ENCODE data around the gene PES1.
"Not testable (repeated sequence)": the region's sequence is repeated elsewhere in the genome, so short reads cannot be mapped to it uniquely, and the experiment has no call there.

Gene PES1

DNA sequence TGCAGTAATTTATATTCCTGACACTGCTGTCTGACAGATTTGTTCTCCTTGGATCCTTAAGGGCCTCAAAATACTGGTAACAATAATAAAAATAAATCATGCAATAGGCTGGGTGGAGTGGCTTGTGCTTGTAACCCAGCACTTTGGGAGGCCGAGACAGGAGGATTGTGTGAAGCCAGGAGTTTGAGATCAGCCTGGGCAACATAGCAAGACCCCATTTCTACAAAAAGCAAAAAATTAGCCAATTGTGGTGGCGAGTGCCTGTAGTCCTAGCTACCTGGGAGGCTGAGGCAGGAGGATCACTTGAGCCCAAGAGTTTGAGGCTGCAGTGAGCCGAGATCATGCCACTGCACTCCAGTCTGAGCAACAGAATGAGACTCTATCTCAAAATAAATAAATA lies 39.9 kb downstream of the PES1 start:
- DNase-seq = not testable (repeated sequence)

DNA sequence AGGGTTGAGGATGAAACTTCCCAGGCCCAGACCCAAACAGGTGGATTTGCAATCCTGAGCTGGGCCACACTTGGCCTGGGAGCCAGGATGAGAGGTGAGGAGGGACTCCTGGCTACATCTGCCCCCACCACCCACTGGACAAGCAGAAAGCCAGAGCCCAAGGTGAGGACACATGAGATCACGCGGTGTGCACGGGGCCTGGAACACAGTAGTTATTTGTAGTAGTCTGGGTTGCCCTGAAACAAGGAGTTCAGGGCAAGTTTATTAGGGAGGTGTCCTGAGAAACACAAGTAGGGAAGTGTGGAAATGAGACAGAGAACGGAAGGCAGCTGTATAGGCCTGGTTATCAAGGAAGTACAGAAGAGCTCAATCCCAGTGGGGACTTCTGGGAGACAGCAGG lies 44.5 kb downstream of the PES1 start:
- no peak for DNase-seq

DNA sequence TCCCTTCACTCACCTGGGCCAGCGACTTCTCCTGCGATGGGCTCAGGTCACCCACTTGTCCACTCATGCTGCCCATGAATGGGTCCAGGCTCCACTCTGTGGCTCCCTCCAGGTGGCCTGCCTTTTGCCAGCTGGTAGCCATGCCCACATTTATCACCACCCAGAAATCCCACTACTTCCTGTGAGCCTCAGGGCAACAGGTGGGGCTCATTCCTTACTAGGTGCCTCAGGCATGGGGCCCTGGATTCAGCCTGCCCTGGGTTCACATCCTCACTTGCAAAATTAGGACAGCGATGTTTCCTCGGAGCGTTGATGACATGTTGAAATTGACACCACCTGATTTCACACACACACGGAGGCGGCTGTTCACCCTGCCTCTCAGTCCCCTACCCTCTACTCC lies 45.1 kb downstream of the PES1 start, which contains the start of gene SEC14L6:
Gene SEC14L6 (minus strand): TSS at position 126 of the 400 bp plus-strand sequence. CDS start 59 bp downstream, at position 67.
- DNase-seq = no peak

DNA sequence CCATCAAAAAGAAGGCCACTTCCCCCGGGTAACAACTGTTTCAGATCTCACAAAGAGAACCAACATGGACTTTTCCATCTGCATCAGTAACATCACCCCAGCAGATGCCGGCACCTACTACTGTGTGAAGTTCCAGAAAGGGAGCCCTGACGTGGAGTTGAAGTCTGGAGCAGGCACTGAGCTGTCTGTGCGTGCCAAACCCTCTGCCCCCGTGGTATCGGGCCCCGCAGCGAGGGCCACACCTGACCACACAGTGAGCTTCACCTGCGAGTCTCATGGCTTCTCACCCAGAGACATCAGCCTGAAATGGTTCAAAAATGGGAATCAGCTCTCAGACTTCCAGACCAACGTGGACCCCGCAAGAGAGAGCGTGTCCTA lies 48.9 kb downstream of the PES1 start:
- DNase-seq = no peak

DNA sequence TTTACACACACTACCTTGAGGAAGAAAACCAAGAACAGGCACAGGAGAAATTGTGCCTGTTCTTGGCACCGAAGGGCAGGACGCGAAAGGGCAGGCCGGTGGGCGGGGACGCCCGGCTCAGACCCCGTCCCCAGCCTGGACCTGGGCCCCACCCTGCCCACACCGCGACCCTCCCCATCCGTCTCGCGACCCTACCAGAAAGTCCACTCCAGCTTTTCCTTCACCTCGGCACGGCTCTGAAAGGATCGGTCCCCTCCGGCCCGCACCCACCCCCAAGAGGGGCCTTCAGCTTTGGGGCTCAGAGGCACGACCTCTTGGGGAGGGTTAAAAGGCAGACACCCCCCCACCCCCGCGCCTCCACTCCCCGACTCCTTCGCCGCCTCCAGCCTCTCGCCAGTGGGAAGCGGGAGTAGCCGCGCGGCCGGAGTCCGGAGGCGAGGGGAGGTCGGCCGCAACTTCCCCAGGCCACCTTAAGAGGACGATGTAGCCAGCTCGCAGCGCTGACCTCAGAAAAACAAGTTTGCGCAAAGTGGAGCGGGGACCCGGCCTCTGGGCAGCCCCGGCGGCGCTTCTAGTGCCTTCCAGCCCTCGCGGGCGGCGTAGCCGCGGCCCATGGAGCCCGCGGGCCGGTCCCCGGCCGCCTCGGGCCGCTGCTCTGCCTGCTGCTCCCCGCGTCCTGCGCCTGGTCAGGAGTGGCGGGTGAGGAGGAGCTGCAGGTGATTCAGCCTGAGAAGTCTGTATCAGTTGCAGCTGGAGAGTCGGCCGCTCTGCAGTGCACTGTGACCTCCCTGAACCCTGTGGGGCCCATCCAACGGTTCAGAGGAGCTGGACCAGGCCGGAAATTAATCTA lies 49.5 kb downstream of the PES1 start:
- no peak for DNase-seq

DNA sequence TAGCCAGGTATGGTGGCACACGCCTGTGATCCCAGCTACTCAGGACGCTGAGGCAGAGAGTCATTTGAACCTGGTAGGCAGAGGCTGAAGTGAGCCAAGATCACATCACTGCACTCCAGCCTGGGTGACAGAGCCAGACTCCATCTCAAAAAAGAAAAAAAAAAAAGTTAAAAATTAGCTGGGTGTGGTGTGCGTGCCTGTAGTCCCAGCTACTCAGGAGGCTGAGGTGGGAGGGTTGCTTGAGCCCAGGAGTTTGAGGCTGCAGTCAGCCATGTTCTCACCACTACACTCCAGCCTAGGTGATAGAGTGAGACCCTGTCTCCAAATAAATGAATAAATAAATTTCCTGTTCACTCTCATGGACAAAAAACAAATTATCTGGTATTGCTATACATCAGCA lies 50.2 kb downstream of the PES1 start:
- DNase-seq = not testable (repeated sequence)

DNA sequence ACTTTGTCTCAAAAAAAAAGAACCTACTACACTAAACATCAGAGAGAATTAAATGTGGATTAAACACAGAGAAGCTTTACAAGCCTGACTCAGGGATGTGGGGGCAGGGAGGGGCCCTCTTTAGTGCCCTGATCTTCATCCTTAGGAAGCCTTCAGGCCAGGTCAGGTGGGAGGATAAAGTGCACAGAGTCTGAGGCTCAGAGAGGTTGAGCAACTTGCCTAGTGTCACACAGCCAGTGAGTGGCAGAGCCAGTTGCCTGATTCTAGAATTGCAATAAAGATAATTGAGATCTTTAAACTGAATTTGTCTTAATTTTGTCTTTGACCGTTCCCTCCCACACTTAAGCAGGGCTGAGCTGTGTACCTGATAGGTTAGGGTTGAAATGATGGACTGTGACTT lies 52.3 kb downstream of the PES1 start:
- DNase-seq = no peak

DNA sequence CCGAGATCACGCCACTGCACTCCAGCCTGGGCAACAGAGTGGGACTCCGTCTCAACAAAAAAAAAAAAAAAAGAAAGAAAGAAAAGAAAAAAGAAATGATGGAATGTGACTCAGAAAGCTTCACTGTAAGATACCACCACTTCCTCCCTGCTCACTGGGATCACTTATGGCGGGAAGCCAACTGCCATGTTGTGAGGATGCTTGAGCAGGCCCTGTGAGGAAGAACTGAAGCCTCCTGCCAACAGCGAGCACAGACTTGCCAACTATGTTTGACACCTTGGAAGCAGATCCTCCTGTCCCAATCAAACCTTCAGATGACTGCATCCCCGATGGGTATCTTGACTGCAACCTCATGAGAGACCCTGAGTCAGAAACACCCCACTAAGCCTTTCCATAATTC lies 53.4 kb downstream of the PES1 start:
- DNase-seq = no peak

DNA sequence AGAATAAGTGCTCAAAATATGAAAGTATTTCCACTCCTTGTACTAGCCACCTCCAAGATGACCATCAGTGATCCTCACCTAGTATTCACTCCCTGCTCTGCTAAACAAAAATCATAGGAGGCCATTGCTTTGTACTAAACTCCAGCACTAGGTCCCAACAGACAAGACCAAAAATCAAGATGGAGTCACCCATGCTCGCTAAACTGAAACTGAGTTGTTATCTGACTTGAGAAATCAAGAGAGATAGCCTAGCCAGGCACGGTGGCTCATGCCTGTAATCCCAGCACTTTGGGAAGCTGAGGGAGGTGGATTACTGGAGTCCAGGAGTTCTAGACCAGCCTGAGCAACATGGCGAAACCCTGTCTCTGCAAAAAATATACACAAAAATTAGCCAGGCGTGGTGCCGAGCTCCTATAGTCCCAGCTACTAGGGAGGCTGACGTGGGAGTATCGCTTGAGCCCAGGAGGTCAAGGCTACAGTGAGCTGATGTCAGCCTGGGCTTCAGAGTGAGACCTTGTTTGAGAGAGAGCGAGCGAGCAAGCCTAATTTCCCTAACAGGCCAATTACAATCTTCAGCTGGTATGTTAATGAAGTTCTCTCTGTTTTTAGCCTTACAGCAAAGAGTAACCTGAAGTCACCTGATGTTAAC lies 54.5 kb downstream of the PES1 start:
- DNase-seq = no peak

DNA sequence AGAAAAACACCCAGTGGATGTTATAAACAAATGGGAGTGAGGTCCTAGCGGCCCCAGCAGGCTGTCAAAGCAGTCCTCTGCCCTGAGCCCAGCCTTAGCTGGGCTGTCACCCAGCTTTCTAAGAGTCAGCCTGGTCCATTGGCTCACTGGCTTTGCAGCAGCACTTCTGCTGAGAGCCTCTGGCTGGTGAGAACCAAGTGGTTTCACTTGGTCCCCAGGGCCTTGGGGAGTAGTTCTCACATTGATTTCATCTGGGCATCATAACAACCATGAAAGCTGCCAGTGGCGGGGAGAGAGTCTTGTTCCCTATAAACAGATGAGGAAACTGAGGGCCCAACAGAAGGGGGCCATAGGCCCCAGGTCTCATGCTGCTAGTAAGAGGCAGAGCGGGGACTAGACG lies 56.5 kb downstream of the PES1 start:
- no peak for DNase-seq

DNA sequence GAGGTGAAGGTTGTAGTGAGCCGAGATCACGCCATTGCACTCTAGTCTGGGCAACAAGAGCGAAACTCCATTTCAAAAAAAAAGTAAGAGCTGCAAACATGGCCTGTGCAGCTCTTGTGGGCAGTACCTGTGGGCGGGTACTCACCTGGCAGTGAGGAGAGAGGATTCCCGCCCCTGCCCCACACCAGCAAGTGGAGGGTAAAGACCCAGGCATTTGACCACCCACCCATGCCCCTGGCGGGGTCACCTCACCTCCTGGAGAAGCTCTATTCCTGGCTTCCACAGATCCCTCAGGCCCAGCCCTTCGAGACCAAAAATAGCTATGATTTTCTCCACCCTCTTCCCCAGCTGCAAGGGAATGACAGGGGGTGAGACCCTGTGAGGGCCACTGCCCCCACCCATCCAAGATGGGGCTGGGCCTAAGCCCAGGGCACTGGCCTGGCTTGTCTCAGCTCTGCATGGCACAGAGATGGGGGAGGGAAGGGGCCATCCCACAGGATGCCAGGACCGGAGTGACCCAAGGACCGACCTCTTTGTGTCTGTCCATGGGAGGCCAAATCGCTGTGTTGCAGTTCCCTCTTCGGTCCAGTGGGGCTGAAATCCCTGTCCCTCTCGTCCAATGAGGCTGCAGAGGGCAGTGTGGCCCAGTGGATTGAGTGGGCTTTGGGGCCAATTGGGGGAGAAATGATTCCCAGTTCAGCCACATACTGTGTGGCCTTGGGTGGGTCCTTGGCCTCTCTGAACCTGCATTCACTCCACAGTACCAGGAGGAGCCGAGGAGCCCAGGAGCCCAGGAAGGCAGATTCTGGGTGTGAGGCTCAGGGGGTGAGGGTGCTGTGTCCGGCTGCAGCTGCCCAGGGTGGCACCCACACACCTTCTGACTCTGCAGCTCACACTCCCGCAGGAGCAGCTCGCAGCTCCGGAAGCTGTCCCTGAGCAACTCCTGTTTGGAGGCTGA lies 59.8 kb downstream of the PES1 start:
- no peak for DNase-seq

DNA sequence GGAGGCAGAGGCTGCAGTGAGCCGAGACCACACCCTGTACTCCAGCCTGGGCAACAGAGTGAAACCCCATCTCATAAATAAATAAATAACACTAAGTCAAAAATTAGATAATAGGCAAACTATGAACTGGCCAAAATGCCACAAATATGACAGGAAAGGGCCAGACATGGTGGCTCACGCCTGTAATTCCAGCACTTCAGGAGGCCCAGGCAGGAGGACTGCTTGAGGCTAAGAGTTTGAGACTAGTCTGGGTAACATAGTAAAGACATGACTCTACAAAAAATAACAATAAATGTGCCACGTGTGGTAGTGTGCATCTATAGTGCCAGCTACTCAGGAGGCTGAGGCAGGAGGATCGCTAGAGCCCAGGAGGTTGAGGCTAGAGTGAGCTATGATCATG lies 65.1 kb downstream of the PES1 start:
- no peak for DNase-seq
